ENCODE measurements around the gene CENPV.

CENPV gene

DNA sequence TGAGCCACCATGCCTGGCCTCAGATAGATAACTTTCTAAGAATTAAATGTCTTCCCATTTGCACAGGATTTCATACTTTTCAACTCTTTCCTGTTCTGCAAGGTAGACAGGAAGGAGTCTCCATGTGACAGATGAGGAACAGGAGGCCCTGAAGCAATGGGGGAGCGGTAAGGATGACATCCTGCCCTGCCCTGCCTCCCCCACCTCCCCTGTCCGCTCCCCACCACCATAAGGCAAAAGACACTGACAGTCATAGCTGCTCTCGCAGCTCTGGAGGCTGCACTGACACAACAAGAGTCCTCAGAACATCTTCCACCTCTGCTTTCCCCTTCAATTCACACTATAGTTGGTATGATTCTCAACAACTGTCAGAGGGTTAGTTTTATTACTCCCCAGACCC lies 9.7 kb downstream of the CENPV start:
- Histone ChIP-seq H3K9me3 (ENCODE audit: insufficient read depth, low read length) (no peaks in the 10 kb centered on the region), H3K79me2 (ENCODE audit: low read length) (no peaks in the 10 kb centered on the region), H4K20me1 (ENCODE audit: insufficient read depth, low read length) (no peaks in the 10 kb centered on the region), H3K27ac (ENCODE audit: low read length) (no peak overlapping the region), H3K9ac (ENCODE audit: low read length) (no peak overlapping the region), H3K4me3 (ENCODE audit: low read length) (no peak overlapping the region), H3K36me3 (replicated peaks; ENCODE audit: low read depth, low read length) (peaks cover 2% of the 10 kb centered on the region), H3K4me2 (ENCODE audit: low read length) (no peak overlapping the region), H3K4me1 (ENCODE audit: low read length) (no peaks in the 10 kb centered on the region), H3K27me3 (ENCODE audit: low read depth, low read length) (no peaks in the 10 kb centered on the region), H2AFZ (ENCODE audit: low read depth, low read length) (no peak overlapping the region)
- no peak for TF ChIP-seq EZH2phosphoT487 (IDR thresholded peaks at IDR 0.05; ENCODE audit: low read depth)
- TF ChIP-seq CTCF (IDR thresholded peaks at IDR 0.05; ENCODE audit: low read depth, low read length) = no peak

GRCh38 chr17:16342979-16343378 lies 10.3 kb downstream of the CENPV start:
- H3K4me3 ChIP-seq (ENCODE audit: low read length) = no peak overlapping the region
- no peak overlapping the region for H3K9ac ChIP-seq (ENCODE audit: low read length)
- H3K79me2 ChIP-seq (ENCODE audit: low read length) = no peaks in the 10 kb centered on the region
- H4K20me1 ChIP-seq (ENCODE audit: insufficient read depth, low read length) = no peaks in the 10 kb centered on the region
- no peaks in the 10 kb centered on the region for H3K4me1 ChIP-seq (ENCODE audit: low read length)
- peaks cover 2% of the 10 kb centered on the region for H3K36me3 ChIP-seq (replicated peaks; ENCODE audit: low read depth, low read length)
- H2AFZ ChIP-seq (ENCODE audit: low read depth, low read length) = no peak overlapping the region
- H3K9me3 ChIP-seq (ENCODE audit: insufficient read depth, low read length) = no peaks in the 10 kb centered on the region
- no peak overlapping the region for H3K4me2 ChIP-seq (ENCODE audit: low read length)
- TF ChIP-seq CTCF (IDR thresholded peaks at IDR 0.05; ENCODE audit: low read depth, low read length) = no peak
- no peak for TF ChIP-seq EZH2phosphoT487 (IDR thresholded peaks at IDR 0.05; ENCODE audit: low read depth)
- H3K27ac ChIP-seq (ENCODE audit: low read length) = no peak overlapping the region
- H3K27me3 ChIP-seq (ENCODE audit: low read depth, low read length) = no peaks in the 10 kb centered on the region

GRCh38 chr17:16339959-16340358 lies 13.3 kb downstream of the CENPV start:
- H3K79me2 ChIP-seq (ENCODE audit: low read length) = no peaks in the 10 kb centered on the region
- no peaks in the 10 kb centered on the region for H3K9me3 ChIP-seq (ENCODE audit: insufficient read depth, low read length)
- no peaks in the 10 kb centered on the region for H3K27me3 ChIP-seq (ENCODE audit: low read depth, low read length)
- H3K4me3 ChIP-seq (ENCODE audit: low read length) = no peak overlapping the region
- no peak overlapping the region for H3K4me2 ChIP-seq (ENCODE audit: low read length)
- H3K4me1 ChIP-seq (ENCODE audit: low read length) = no peaks in the 10 kb centered on the region
- TF ChIP-seq CTCF (IDR thresholded peaks at IDR 0.05; ENCODE audit: low read depth, low read length) = no peak
- no peak for TF ChIP-seq EZH2phosphoT487 (IDR thresholded peaks at IDR 0.05; ENCODE audit: low read depth)
- H3K9ac ChIP-seq (ENCODE audit: low read length) = no peak overlapping the region
- no peak overlapping the region for H2AFZ ChIP-seq (ENCODE audit: low read depth, low read length)
- no peak overlapping the region for H3K27ac ChIP-seq (ENCODE audit: low read length)
- H4K20me1 ChIP-seq (ENCODE audit: insufficient read depth, low read length) = no peaks in the 10 kb centered on the region
- H3K36me3 ChIP-seq (replicated peaks; ENCODE audit: low read depth, low read length) = peaks cover 2% of the 10 kb centered on the region

DNA sequence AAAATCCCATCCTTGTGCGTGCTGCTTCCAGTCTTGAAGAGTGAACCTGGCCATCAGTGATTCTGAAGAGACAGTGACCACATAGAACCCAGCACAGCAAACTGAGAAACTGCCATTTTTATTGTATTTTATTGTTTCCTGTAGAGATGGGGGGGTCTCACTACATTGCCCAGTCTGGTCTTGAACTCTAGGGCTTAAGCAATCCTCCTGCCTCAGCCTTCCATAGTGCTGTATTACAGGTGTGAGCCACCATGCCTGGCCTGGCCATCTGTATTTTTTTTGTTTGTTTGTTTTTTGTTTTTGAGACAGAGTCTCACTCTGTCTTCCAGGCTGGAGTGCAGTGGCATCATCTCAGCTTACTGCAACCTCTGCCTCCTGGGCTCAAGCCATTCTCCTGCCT lies 13.9 kb downstream of the CENPV start:
- no peak overlapping the region for H2AFZ ChIP-seq (ENCODE audit: low read depth, low read length)
- H3K27me3 ChIP-seq (ENCODE audit: low read depth, low read length) = no peaks in the 10 kb centered on the region
- no peak for TF ChIP-seq EZH2phosphoT487 (IDR thresholded peaks at IDR 0.05; ENCODE audit: low read depth)
- TF ChIP-seq CTCF (IDR thresholded peaks at IDR 0.05; ENCODE audit: low read depth, low read length) = no peak
- no peaks in the 10 kb centered on the region for H3K4me1 ChIP-seq (ENCODE audit: low read length)
- no peak overlapping the region for H3K9ac ChIP-seq (ENCODE audit: low read length)
- H4K20me1 ChIP-seq (ENCODE audit: insufficient read depth, low read length) = no peaks in the 10 kb centered on the region
- no peak overlapping the region for H3K27ac ChIP-seq (ENCODE audit: low read length)
- no peak overlapping the region for H3K4me2 ChIP-seq (ENCODE audit: low read length)
- no peaks in the 10 kb centered on the region for H3K9me3 ChIP-seq (ENCODE audit: insufficient read depth, low read length)
- no peaks in the 10 kb centered on the region for H3K79me2 ChIP-seq (ENCODE audit: low read length)
- H3K4me3 ChIP-seq (ENCODE audit: low read length) = no peak overlapping the region
- peaks cover 2% of the 10 kb centered on the region for H3K36me3 ChIP-seq (replicated peaks; ENCODE audit: low read depth, low read length)
